ENCODE data around the gene PFAS.

PFAS gene

DNA sequence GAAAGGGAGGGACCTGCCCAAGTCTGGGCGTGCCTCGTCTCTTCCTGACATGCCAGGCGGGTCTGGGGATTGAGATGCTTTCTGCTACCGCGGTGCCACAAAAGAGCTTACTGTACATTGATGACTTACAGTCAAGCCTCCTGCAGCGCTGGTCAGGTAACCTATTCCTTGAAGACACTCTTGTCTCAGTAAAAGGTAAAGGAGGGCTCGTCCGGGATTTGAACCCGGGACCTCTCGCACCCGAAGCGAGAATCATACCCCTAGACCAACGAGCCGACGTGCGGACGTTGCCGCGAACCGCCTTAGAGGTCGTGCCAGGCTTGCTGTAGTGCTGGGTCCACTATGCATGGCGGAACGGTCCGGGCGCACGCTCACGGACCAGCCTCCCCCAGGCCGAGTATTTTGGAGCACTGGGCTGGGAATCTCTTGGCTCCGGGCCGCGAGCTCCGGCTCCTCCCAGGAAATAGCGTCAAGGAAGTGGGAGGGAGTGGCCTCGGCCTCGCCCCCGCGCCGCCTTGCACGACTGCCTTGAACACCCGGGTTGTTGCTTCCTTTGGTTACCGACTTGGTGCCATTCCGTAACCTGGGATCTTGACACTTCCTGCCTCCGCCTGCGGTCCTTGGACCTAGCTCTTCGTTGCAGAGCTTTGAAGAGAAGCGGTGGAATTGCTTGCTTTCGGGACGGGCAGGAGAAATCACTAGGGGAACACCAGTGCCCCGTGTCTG lies 26.3 kb upstream of the PFAS start:
- TF ChIP-seq, protein P1, sequence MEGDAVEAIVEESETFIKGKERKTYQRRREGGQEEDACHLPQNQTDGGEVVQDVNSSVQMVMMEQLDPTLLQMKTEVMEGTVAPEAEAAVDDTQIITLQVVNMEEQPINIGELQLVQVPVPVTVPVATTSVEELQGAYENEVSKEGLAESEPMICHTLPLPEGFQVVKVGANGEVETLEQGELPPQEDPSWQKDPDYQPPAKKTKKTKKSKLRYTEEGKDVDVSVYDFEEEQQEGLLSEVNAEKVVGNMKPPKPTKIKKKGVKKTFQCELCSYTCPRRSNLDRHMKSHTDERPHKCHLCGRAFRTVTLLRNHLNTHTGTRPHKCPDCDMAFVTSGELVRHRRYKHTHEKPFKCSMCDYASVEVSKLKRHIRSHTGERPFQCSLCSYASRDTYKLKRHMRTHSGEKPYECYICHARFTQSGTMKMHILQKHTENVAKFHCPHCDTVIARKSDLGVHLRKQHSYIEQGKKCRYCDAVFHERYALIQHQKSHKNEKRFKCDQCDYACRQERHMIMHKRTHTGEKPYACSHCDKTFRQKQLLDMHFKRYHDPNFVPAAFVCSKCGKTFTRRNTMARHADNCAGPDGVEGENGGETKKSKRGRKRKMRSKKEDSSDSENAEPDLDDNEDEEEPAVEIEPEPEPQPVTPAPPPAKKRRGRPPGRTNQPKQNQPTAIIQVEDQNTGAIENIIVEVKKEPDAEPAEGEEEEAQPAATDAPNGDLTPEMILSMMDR (IDR thresholded peaks at IDR 0.05; ENCODE audit: control extremely low read depth, extremely low read depth, low read depth, missing control alignments), result no peak
- ChIA-PET POLR2A (interaction anchor here (0.6 to 3.9 kb wide), 10 partner anchors 10 to 104 kb away, joined by 3 to 27 read pairs (median 6); partner anchors contain the start of genes ALOXE3, AURKB, BORCS6 and CTC1), CTCF (interaction anchor here (0.8 to 7.0 kb wide), 14 partner anchors 8 to 161 kb away, joined by 3 to 42 read pairs (median 5); partner anchors contain the start of genes ALOXE3, AURKB, BORCS6 and CTC1)
- peak; percentile 73 for DNase-seq (ENCODE audit: extremely low spot score)

DNA sequence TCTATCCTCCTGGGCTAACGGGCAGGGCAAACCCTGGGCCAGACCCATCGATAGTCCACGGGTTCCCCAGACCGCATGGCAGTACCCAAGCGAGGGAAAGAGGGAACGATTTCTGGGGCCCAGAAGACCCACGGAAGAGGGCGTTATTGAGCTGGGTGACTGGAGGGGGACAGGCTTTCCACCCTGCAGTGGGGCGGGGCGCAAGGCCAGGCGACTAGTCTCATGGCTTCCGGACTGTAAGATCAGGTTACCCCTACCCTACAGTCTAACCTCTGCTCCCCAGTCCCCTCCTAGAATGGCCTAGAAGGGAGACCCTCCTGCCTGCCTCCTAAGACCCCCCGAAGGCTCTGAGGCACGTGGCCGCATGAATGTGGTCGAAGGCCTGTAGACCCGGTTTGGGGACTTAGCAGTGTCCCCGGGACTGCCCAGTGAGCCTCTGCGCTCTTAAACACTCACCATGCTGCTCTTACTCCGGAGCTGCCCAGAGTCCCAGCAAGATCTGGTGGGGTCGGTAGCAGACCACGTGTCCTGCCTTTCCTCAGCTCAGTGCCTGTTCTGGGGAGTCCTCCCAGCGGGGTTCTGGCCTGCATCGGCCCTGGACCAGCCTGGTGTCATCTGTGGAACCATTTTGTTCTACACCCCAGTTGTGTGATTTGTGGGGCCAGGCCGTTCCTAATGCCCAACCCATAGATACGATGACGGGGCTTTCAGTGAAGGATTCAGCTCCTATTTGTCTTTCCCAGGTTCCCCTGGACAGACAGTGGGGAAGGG lies 25.5 kb upstream of the PFAS start:
- peak; percentile 60 for DNase-seq (ENCODE audit: extremely low spot score)
- TF ChIP-seq, protein P1 (IDR thresholded peaks at IDR 0.05; ENCODE audit: control extremely low read depth, extremely low read depth, low read depth, missing control alignments), result peak; percentile 44
- CTCF ChIA-PET, result interaction anchor here (0.8 to 7.0 kb wide), 14 partner anchors 9 to 160 kb away, joined by 3 to 42 read pairs (median 5); partner anchors contain the start of genes ALOXE3, AURKB, BORCS6 and CTC1
- POLR2A ChIA-PET, result interaction anchor here (0.7 to 3.9 kb wide), 7 partner anchors 13 to 72 kb away, joined by 3 to 27 read pairs (median 6); partner anchors contain the start of genes AURKB, BORCS6, CTC1 and SLC25A35

DNA sequence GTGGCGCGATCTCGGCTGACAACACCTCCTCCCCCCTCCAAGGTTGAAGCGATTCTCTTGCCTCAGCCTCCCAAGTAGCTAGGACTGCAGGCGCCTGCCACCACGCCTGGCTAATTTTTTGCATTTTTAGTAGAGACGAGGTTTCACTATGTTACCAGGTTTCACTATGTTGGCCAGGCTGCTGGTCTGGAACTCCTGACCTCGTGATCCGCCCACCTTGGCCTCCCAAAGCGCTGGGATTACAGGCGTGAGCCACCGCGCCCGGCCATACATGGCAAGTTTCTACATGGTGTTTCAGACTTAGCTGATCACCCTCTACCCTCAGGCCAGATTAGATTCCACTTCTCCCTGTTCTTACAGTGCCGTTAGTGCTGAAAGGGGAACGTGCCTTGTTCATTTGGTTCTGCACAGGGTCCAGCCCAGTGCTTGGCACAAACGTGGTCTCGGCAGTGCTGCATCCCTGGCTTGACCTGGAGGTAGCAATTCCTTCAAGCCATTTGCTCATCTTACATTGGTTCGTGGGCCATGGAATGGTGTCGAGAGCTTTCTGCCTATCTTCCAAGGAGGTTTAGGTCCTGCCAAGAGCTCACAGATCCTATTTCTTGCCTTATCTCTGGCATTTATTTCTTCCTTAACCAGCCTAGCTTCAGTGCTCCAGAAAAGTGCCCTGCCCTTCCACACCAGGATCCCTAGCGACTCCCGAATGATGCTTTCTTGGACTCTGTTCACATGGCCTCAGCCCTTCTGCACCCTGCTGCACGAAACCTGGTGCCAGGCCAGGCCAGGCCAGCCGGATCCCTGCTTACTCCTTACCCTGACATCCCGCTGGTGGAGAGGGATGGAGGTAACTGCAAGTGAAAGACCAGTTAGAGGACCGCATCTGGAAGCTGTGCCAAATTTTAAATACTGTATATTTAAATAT lies 23.9 kb upstream of the PFAS start:
- CTCF ChIA-PET, result interaction anchor here (0.9 to 7.0 kb wide), 4 partner anchors 12 to 159 kb away, joined by 3 to 42 read pairs (median 8); no protein-coding TSS in a partner anchor
- POLR2A ChIA-PET, result interaction anchor here (0.6 to 3.9 kb wide), 5 partner anchors 14 to 75 kb away, joined by 3 to 18 read pairs (median 5); partner anchors contain the start of genes AURKB, BORCS6 and CTC1
- no peak for DNase-seq (ENCODE audit: extremely low spot score)
- TF ChIP-seq, protein P1 (IDR thresholded peaks at IDR 0.05; ENCODE audit: control extremely low read depth, extremely low read depth, low read depth, missing control alignments), result no peak

DNA sequence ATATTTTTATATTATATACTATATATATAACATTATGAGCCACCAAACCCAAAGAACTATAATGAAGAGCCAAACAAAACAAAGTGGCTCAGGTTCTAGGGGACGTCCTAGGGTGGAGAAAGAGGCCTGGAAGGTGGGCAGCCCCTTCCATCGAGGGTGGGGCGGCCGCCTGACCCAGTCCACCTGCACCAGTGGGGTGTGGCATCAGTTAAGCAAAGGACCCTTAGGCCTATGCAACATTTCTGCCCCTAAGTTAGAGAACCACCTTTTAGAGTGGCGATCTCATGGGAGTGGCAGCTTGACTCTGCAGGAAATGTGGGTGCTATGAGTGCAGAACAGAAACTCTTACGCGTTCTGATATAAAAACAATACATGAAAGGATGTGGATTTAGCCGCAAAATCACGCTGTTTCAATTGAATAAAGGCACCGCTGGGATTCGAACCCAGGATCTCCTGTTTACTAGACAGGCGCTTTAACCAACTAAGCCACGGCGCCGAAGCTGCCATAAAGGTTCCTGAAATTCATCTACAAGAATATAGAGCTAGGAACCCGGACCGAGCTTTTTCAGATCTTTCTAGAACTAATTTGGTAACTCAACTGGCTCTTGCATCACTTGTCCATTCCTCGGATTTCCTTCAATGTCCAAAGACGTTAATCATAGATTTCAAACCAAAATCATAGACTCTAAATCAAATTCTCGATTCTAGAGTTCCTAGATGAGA lies 23.1 kb upstream of the PFAS start:
- TF ChIP-seq, protein P1 (IDR thresholded peaks at IDR 0.05; ENCODE audit: control extremely low read depth, extremely low read depth, low read depth, missing control alignments), result no peak
- DNase-seq (ENCODE audit: extremely low spot score), result no peak
- ChIA-PET CTCF (interaction anchor here (1.5 to 7.0 kb wide), 2 partner anchors 11 to 158 kb away, joined by 6 to 42 read pairs; no protein-coding TSS in a partner anchor), POLR2A (interaction anchor here (1.8 kb wide), 1 partner anchor 22 kb away, joined by 5 read pairs; the partner anchor contains the start of gene CTC1)

DNA sequence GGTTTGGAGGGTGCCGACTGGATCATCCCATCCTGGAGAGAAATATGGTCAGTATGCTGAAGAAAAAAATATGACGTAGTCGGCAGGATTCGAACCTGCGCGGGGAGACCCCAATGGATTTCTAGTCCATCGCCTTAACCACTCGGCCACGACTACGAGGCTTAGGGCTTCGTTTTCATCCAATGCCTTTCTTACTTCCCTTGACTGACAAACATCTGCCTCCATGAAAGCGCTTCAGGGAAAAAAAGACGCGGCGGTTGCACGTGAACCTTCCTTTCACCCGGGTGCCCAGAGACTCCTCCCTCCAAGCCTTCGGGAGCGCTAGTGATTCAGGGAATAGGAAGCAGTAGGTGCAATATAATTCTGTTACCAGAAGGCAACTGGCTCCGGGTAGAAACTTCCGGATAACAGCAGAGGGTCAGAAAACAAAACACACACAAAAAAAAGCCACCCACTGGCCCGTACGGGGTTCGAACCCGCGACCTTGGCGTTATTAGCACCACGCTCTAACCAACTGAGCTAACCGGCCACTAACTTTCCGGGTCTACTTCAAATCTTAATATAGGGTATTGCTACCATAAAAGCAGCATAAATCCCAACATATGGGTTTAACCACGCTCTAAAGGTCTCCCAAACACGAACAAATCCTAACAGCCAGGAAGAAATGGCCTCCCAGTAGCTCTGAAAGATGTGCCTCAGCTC lies 22.4 kb upstream of the PFAS start:
- TF ChIP-seq, protein P1 (IDR thresholded peaks at IDR 0.05; ENCODE audit: control extremely low read depth, extremely low read depth, low read depth, missing control alignments), result no peak
- ChIA-PET POLR2A (interaction anchor here (1.8 kb wide), 1 partner anchor 21 kb away, joined by 5 read pairs; the partner anchor contains the start of gene CTC1), CTCF (interaction anchor here (1.6 to 7.0 kb wide), 2 partner anchors 10 to 20 kb away, joined by 3 to 42 read pairs; no protein-coding TSS in a partner anchor)
- peak; percentile 65 for DNase-seq (ENCODE audit: extremely low spot score)
